Stomach (tissue), 19 donors: Measurements from ENCODE around the gene BCAR1. TPM values are rescaled to one million over a fixed set of nuclear protein-coding genes. Genes with fewer than 3 reads are reported as not detected.
A peak's percentile ranks its signal among the peaks of the same experiment; 100 is the strongest.

Source experiments
- DNase-seq, 2 donors: peaks; one replicate each; pipeline versions ENCODE4 v3.0.0 to v3.0.0-alpha.2; 2013 to 2019
- H3K27ac ChIP-seq, 5 donors: fragments of 200-600 bp in 4 of 5; sonication (generic) in 4 of 5; one replicate each; pipeline ENCODE4 v1.5.1; 2013 to 2019; ENCODE audit warnings: mild to moderate bottlenecking in 1 of 5, moderate library complexity in 1 of 5
- H3K27me3 ChIP-seq, 3 donors: fragments of 200-600 bp; sonication (generic); one replicate each; pipeline ENCODE4 v1.5.1; 2017 to 2019; ENCODE audit warnings: mixed run types in 1 of 3
- H3K36me3 ChIP-seq, 4 donors: fragments of 200-600 bp; sonication (generic); 1 replicate in 3 of 4; 2 replicates in 1 of 4; pipeline ENCODE4 v1.5.1; 2016 to 2019
- H3K4me1 ChIP-seq, 4 donors: fragments of 200-600 bp; sonication (generic); one replicate each; pipeline ENCODE4 v1.5.1; 2016 to 2019
- H3K4me3 ChIP-seq, 4 donors: fragments of 200-600 bp; sonication (generic) in 3 of 4; one replicate each; pipeline ENCODE4 v1.5.1; 2016 to 2019; ENCODE audit warnings: mild to moderate bottlenecking in 1 of 4
- H3K9me3 ChIP-seq, 4 donors: fragments of 200-600 bp; sonication (generic); one replicate each; pipeline ENCODE4 v1.5.1; 2016 to 2019
- EP300 ChIP-seq: sonication (generic); formaldehyde crosslinking; IDR thresholded peaks from one replicate; pipeline ENCODE4 v1.6.1; 2017; ENCODE audit warnings: antibody characterized with exemption
- POLR2A ChIP-seq, 4 donors: fragments of 450-650 bp; IDR thresholded peaks; one replicate each; pipeline ENCODE4 v1.6.1; 2016; ENCODE audit warnings: antibody characterized with exemption in 4 of 4, control low read depth in 2 of 4, mild to moderate bottlenecking in 1 of 4, moderate library complexity in 1 of 4
- POLR2AphosphoS5 ChIP-seq, 3 donors: sonication (generic); formaldehyde crosslinking; IDR thresholded peaks; one replicate each; pipeline ENCODE4 v1.6.1; 2016; ENCODE audit warnings: antibody characterized with exemption in 3 of 3
- WGBS, 5 donors: extraction: QIAGEN DNeasy Blood & Tissue Kit in 3 of 5; methylation state at CpG; one replicate each; pipeline versions ENCODE4 v1.1.5 to v1.1.7; 2013 to 2018; 5-methylcytosine and 5-hydroxymethylcytosine counted together
- intact Hi-C: fragments of 100-400 bp; cut with DNase I; formaldehyde crosslinking; loops from one replicate; pipeline ENCODE4 v1.15.1; 2023; ENCODE audit warnings: low total_unique reads
- long read RNA-seq, 10 donors: transcript quantifications; one replicate each; lab custom pipeline, GENCODE V29; 2026
- polyA plus RNA-seq, 3 donors: library from polyadenylated mRNA; stranded (reverse); fragments of 200-250 nt; gene quantifications; one replicate each; pipeline ENCODE4 v1.2.3, GENCODE V29; 2013
- total RNA-seq, 5 donors: library from RNA; depleted of rRNA; stranded (reverse); fragments of >200 nt; gene quantifications; one replicate each; pipeline versions ENCODE4 v1.1.0 to v1.2.3, GENCODE V29; 2014 to 2016
- TF ChIP-seq, protein P1 (sequence below), 7 experiments: fragments of 450-650 bp in 4 of 7; fragments of 200-600 bp in 3 of 7; sonication (generic) in 3 of 7; IDR thresholded peaks; one replicate each; pipeline ENCODE4 v1.5.1; 2016 to 2019; ENCODE audit warnings: antibody characterized with exemption in 7 of 7, control low read depth in 2 of 7, mild to moderate bottlenecking in 1 of 7
- donor health status: healthy with polysubstance abuse.
- donor health status: Bipolar disorder and iron deficiency.
- donor health status: healthy.

The BCAR1 gene, protein sequence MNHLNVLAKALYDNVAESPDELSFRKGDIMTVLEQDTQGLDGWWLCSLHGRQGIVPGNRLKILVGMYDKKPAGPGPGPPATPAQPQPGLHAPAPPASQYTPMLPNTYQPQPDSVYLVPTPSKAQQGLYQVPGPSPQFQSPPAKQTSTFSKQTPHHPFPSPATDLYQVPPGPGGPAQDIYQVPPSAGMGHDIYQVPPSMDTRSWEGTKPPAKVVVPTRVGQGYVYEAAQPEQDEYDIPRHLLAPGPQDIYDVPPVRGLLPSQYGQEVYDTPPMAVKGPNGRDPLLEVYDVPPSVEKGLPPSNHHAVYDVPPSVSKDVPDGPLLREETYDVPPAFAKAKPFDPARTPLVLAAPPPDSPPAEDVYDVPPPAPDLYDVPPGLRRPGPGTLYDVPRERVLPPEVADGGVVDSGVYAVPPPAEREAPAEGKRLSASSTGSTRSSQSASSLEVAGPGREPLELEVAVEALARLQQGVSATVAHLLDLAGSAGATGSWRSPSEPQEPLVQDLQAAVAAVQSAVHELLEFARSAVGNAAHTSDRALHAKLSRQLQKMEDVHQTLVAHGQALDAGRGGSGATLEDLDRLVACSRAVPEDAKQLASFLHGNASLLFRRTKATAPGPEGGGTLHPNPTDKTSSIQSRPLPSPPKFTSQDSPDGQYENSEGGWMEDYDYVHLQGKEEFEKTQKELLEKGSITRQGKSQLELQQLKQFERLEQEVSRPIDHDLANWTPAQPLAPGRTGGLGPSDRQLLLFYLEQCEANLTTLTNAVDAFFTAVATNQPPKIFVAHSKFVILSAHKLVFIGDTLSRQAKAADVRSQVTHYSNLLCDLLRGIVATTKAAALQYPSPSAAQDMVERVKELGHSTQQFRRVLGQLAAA
- total RNA-seq (100 to 1,000 TPM in 3 of 5 donors, 10 to 100 TPM in 2; 44.4 to 219 (median 122) TPM), polyA plus RNA-seq (10 to 100 TPM; 34.7 to 51.5 (median 45.6) TPM)
- long read RNA-seq, donor 1, transcript BCAR1-212 (3 exons, 2,692 nt), result major isoform, 6 of 28 reads
- long read RNA-seq, donor 1, partial matches to known transcripts, result 13 of 28 reads
- long read RNA-seq, donor 1, other reads (novel, unspliced or antisense), result 0 of 28 reads
- long read RNA-seq, donor 2, transcript BCAR1-212 (3 exons, 2,692 nt), result major isoform, 6 of 13 reads
- long read RNA-seq, donor 2, partial matches to known transcripts, result 0 of 13 reads
- long read RNA-seq, donor 2, other reads (novel, unspliced or antisense), result 0 of 13 reads
- long read RNA-seq, donor 3, transcript BCAR1-212 (3 exons, 2,692 nt), result major isoform, 5 of 8 reads
- long read RNA-seq, donor 3, partial matches to known transcripts, result 0 of 8 reads
- long read RNA-seq, donor 3, other reads (novel, unspliced or antisense), result 0 of 8 reads
- long read RNA-seq, donor 4, partial matches to known transcripts, result 0 of 2 reads
- long read RNA-seq, donor 4, other reads (novel, unspliced or antisense), result 0 of 2 reads
- long read RNA-seq, donor 5, transcript BCAR1-212 (3 exons, 2,692 nt), result major isoform, 11 of 49 reads
- long read RNA-seq, donor 5, partial matches to known transcripts, result 31 of 49 reads
- long read RNA-seq, donor 5, other reads (novel, unspliced or antisense), result 0 of 49 reads
- long read RNA-seq, donor 6, transcript BCAR1-207 (7 exons, 3,192 nt), result minor isoform, 5 of 52 reads
- long read RNA-seq, donor 6, transcript BCAR1-210 (2 exons, 594 nt), result minor isoform, 5 of 52 reads
- long read RNA-seq, donor 6, transcript BCAR1-212 (3 exons, 2,692 nt), result major isoform, 12 of 52 reads
- long read RNA-seq, donor 6, transcript BCAR1-201 (7 exons, 3,221 nt), result minor isoform, 5 of 52 reads
- long read RNA-seq, donor 6, partial matches to known transcripts, result 18 of 52 reads
- long read RNA-seq, donor 6, other reads (novel, unspliced or antisense), result 6 of 52 reads
- long read RNA-seq, donor 7, transcript BCAR1-212 (3 exons, 2,692 nt), result major isoform, 14 of 41 reads
- long read RNA-seq, donor 7, partial matches to known transcripts, result 20 of 41 reads
- long read RNA-seq, donor 7, other reads (novel, unspliced or antisense), result 0 of 41 reads
- long read RNA-seq, donor 8, transcript BCAR1-212 (3 exons, 2,692 nt), result major isoform, 13 of 17 reads
- long read RNA-seq, donor 8, partial matches to known transcripts, result 0 of 17 reads
- long read RNA-seq, donor 8, other reads (novel, unspliced or antisense), result 0 of 17 reads
- long read RNA-seq, donor 9, transcript BCAR1-212 (3 exons, 2,692 nt), result major isoform, 5 of 52 reads
- long read RNA-seq, donor 9, partial matches to known transcripts, result 40 of 52 reads
- long read RNA-seq, donor 9, other reads (novel, unspliced or antisense), result 0 of 52 reads
- long read RNA-seq, donor 10, partial matches to known transcripts, result 0 of 4 reads
- long read RNA-seq, donor 10, other reads (novel, unspliced or antisense), result 0 of 4 reads

DNA sequence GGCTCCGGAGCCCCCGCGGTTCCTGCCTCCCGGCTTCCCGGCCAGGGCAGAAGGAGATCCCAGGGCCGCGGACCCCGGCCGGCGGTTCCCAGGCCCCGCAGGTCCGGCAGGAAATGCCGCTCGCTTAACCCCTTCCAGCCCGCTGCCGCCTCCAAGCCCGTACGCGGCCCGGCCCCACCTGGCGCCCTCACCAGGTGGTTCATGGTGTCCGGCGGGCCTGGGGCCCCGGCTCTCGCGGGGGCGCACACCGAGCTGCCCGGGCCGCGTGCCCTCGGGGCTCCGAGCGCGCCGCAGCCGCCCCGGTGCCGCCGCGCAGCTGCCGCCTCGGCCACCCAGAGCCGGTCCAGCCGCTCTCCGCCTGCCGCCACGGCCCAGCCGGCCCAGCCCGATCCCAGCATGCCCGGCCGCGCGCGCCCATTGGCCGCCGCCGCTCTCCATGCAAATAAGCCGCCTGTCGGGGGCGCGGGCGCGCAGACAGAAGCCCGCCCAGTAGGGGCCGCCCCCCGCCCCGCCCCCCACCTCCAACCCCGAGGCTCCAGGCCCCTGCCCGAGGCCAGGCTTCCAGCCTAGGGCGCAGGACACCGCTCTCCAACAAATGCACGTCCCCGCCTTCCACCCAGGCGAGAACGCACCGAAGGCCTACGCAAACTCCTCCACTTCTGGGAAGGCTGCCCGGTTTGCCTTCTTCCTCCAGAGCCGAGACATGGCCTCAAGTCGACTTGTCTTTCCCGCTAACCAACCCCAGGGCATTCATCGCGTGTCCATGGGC, at the start of gene BCAR1:
Gene BCAR1 (minus strand): TSS at position 345 of the 769 bp plus-strand sequence. CDS start 142 bp downstream, at position 203.
- peaks cover 88 to 96% (median 95%) of the 10 kb centered on the region in 4 donors for H3K4me1 ChIP-seq

DNA sequence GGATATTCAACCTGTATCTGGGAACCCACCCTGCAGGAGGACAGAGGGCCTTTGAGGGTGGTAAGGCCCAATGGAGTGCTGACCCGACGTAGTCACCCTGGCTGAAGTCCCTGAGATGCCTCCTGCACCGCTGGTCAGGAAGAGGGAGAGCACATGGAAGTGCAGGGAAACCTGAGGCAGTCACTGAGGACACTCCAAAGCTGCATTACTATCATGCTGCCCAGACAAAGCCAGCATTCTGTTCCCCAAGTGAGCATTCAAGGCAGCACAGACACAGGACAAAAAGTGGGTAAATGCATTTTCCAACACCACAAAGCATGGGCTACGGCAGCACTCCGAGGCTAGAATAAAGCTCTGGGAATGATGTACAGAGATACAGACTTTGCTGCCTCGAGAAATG, 46.8 kb upstream of the BCAR1 start:
- Histone ChIP-seq H3K36me3 (peaks cover 0 to 81% (median 60%) of the 10 kb centered on the region in 4 donors), H3K27ac (no peak overlapping the region), H3K27me3 (no peaks in the 10 kb centered on the region), H3K4me1 (peaks cover 0 to 19% (median 7%) of the 10 kb centered on the region in 4 donors), H3K4me3 (no peak overlapping the region), H3K9me3 (no peaks in the 10 kb centered on the region)
- TF ChIP-seq POLR2AphosphoS5 (IDR thresholded peaks at IDR 0.05), result no peak
- TF ChIP-seq, protein P1, sequence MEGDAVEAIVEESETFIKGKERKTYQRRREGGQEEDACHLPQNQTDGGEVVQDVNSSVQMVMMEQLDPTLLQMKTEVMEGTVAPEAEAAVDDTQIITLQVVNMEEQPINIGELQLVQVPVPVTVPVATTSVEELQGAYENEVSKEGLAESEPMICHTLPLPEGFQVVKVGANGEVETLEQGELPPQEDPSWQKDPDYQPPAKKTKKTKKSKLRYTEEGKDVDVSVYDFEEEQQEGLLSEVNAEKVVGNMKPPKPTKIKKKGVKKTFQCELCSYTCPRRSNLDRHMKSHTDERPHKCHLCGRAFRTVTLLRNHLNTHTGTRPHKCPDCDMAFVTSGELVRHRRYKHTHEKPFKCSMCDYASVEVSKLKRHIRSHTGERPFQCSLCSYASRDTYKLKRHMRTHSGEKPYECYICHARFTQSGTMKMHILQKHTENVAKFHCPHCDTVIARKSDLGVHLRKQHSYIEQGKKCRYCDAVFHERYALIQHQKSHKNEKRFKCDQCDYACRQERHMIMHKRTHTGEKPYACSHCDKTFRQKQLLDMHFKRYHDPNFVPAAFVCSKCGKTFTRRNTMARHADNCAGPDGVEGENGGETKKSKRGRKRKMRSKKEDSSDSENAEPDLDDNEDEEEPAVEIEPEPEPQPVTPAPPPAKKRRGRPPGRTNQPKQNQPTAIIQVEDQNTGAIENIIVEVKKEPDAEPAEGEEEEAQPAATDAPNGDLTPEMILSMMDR (IDR thresholded peaks at IDR 0.05), result no peak
- no peak for TF ChIP-seq POLR2A (IDR thresholded peaks at IDR 0.05)
- TF ChIP-seq EP300, result no peak
- intact Hi-C loops, result no loop called here
- no peak for DNase-seq
- 82 to 92% (median 83%) methylated on average over 6 of the region's 6 CpGs for WGBS, 5 donors

More for the DNA sequence above, at the start of gene BCAR1:
- no peaks in the 10 kb centered on the region for H3K9me3 ChIP-seq
- H3K4me3 ChIP-seq, result peak within 1 kb of the TSS; percentile 55 to 89 (median 82)
- peaks cover 0 to 45% (median 6%) of the 10 kb centered on the region in 3 donors for H3K27me3 ChIP-seq
- TF ChIP-seq POLR2AphosphoS5 (IDR thresholded peaks at IDR 0.05), result peak; percentile 49 to 86 (median 79)
- TF ChIP-seq EP300, result no peak
- no peak for TF ChIP-seq POLR2A (IDR thresholded peaks at IDR 0.05)
- TF ChIP-seq, protein P1 (IDR thresholded peaks at IDR 0.05), result peak in 1 of 7 experiments; percentile 30
- WGBS, 5 donors, result 0 to 12% (median 1%) methylated on average over 11 to 84 of the region's 84 CpGs
- H3K36me3 ChIP-seq, result no peaks in the 10 kb centered on the region
- peak; percentile 93 to 97 for DNase-seq
- H3K27ac ChIP-seq, result peak within 1 kb of the TSS; percentile 96 to 100 (median 98)
- intact Hi-C loops, result no loop called here

DNA sequence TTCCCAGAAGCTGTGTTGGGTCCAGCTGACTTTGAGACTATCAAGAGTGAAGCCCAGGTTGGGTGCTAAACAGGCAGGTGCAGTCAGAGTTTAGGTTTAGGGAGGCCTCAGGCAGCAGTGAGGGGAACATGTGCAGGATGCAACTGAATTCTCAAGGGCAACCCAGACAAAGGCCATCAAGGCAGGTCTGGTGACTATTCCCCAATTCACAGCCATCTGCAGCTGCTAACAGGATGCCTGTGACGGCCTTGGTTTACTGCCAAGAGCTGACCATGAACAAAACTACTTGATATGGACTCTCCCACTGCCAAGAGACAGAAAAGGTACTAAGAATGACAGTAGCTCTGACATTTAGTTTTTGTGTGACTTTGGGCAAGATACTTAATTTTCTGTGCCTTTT, 45.2 kb upstream of the BCAR1 start:
- peak in 1 of 2 donors; percentile 75 for DNase-seq
- TF ChIP-seq, protein P1 (IDR thresholded peaks at IDR 0.05), result no peak
- TF ChIP-seq POLR2A (IDR thresholded peaks at IDR 0.05), result no peak
- no peak for TF ChIP-seq POLR2AphosphoS5 (IDR thresholded peaks at IDR 0.05)
- no peak for TF ChIP-seq EP300
- Histone ChIP-seq H3K36me3 (peaks cover 9 to 83% (median 67%) of the 10 kb centered on the region in 4 donors), H3K4me1 (peaks cover 0 to 22% (median 10%) of the 10 kb centered on the region in 4 donors), H3K9me3 (no peaks in the 10 kb centered on the region), H3K27ac (no peak overlapping the region), H3K27me3 (no peaks in the 10 kb centered on the region), H3K4me3 (no peak overlapping the region)
- WGBS, 5 donors, result 28 to 53% (median 35%) methylated on average over 1 of the region's 1 CpG
- intact Hi-C loops, result no loop called here
